Measurements from ENCODE around the gene HOGA1. TPM values are rescaled to one million over a fixed set of nuclear protein-coding genes. Genes with fewer than 3 reads are reported as not detected.
A peak's percentile ranks its signal among the peaks of the same experiment; 100 is the strongest.
"Not testable (repeated sequence)": the region's sequence is repeated elsewhere in the genome, so short reads cannot be mapped to it uniquely, and the experiment has no call there.

Gene HOGA1
- total RNA-seq, 2 experiments from 2014 or later: not detected

DNA sequence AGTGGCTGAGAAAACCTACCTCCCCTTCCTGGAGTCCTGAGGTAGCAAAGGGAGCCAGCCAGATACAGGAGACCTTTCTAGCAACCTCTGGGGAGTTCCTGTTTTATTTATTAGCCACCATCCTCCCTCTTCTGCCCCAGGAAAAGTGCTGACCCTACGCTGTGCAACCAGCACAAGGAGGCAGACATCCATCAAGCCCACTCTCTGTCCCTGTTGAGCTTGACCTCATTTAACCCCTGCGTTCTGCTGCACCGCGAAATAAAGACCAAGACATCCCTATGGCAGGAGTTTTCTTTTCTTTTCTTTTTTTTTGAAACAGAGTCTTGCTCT, 37.0 kb upstream of the HOGA1 start:
- Mint-ChIP-seq H3K36me3 (ENCODE audit: low read depth) (no peaks in the 10 kb centered on the region), H3K4me1 (peaks cover 16% of the 10 kb centered on the region), H3K27ac (no peak overlapping the region), H3K27me3 (no peaks in the 10 kb centered on the region), H3K4me3 (no peak overlapping the region), H3K9me3 (no peaks in the 10 kb centered on the region)
- ChIA-PET CTCF (interaction anchor here (1.0 to 1.2 kb wide), 2 partner anchors 13 to 87 kb away, joined by 3 to 4 read pairs; no protein-coding TSS in a partner anchor), POLR2A (no interaction called here)
- DNase-seq: no peak

DNA sequence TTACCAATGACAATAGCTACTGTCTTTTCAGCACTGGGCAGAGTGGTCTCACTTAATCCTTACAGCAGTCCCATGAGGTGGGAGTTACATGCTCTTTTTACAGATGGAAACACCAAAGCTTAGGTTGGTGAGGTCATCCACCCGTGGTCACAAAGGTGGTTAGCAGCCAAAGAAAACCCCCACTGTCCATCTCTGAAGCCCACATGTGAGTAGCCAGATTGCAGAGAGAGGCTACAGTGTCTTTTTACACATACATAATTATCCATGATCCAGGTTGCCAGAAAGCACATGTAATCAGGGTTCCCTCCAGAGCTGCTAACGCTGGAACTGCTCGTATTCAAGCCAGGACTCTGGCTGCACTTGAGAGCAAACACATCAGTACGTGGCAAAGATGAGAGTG, 36.2 kb upstream of the HOGA1 start:
- peaks cover 9% of the 10 kb centered on the region for H3K4me1 Mint-ChIP-seq
- ChIA-PET POLR2A (no interaction called here), CTCF (interaction anchor here (1.0 kb wide), 1 partner anchor 88 kb away, joined by 3 read pairs; no protein-coding TSS in a partner anchor)
- no peak overlapping the region for H3K27ac Mint-ChIP-seq
- H3K9me3 Mint-ChIP-seq: no peaks in the 10 kb centered on the region
- no peak overlapping the region for H3K4me3 Mint-ChIP-seq
- H3K27me3 Mint-ChIP-seq: no peaks in the 10 kb centered on the region
- no peaks in the 10 kb centered on the region for H3K36me3 Mint-ChIP-seq (ENCODE audit: low read depth)
- no peak for DNase-seq

DNA sequence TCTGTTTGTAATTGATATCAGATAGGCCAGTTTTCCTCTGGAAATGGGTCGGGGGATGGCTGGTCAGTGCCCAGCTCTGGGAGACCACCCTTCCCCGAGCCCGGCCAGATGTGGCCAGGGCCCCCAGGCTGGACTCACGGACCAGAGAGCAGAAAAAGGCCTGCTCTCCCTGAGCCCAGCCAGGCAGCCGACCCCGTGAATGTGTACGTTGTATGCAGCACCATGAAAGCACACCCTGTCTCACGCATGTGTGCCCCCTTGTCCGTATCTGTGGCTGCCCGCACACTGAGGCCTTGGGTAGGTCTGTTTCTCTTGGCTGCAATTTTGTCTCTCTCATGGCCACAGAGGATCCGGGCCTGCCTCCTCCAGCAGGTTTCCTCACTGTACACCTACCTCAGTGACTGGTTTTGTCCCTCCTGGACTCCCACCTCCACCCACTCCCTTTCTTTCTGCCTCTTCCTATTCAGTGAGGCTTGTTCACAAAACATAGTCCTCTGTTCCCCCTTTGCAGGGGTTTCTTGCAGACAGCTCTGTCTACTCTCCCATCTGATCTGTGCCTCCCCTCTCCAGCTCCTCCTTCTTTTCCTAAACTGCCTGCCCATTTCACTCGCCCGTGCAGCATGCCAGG, 35.2 kb upstream of the HOGA1 start:
- Mint-ChIP-seq H3K36me3 (ENCODE audit: low read depth) (no peaks in the 10 kb centered on the region), H3K27ac (no peak overlapping the region), H3K4me3 (no peak overlapping the region), H3K9me3 (no peaks in the 10 kb centered on the region), H3K27me3 (no peaks in the 10 kb centered on the region), H3K4me1 (peaks cover 2% of the 10 kb centered on the region)
- no peak for DNase-seq
- ChIA-PET POLR2A (no interaction called here), CTCF (interaction anchor here (1.0 to 2.2 kb wide), 2 partner anchors 10 to 14 kb away, joined by 3 to 5 read pairs; no protein-coding TSS in a partner anchor)

- CTCF ChIA-PET: interaction anchor here (2.2 to 6.0 kb wide), 2 partner anchors 11 to 15 kb away, joined by 5 to 53 read pairs; no protein-coding TSS in a partner anchor
- POLR2A ChIA-PET: no interaction called here
- H3K36me3 Mint-ChIP-seq (ENCODE audit: low read depth): no peaks in the 10 kb centered on the region
- no peak overlapping the region for H3K27ac Mint-ChIP-seq
- no peak for DNase-seq
- H3K4me3 Mint-ChIP-seq: no peak overlapping the region
- H3K9me3 Mint-ChIP-seq: no peaks in the 10 kb centered on the region
- H3K27me3 Mint-ChIP-seq: no peaks in the 10 kb centered on the region
- peaks cover 2% of the 10 kb centered on the region for H3K4me1 Mint-ChIP-seq
These were observed 34.4 kb upstream of the HOGA1 start for GRCh38 chr10:97549587-97550322.

DNA sequence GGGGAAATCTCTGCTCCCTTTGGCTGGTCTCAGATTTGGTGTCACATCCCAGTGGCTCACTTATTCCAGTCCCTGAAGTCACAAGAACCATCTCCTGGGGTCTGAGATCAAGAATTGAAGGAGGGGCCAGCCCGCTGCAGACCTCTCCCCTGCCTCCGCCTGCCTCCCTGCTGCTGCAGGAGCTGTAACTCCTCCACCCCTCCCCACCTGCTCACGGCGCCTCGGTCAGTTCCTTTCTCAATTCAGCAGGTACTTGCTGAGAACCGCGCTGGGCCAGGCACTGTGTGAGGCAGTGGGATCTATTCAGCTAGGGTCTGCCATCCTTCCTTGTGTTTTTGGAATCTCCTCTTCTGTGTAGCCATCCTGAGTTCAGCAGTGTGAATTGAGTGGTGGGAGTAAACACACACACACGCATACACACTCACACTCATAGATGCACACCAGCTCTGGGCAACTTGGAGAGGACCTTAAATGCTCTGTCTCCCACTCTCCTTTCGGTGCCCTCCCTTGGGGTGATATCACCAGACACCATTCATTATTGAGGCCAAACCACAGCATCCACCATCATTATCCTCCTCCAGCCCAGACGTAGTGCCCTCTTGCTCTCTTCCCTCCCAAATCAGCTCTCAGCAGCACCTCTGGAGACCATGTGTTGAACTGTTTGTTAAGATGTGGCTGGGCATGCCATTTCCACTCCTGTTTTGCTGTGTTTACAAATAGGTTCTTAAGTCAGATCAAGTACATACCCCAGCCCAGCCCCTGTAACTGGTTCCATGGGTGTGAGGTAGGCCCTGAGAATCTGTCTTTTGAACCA, 33.6 kb upstream of the HOGA1 start:
- POLR2A ChIA-PET: no interaction called here
- no peak overlapping the region for H3K27ac Mint-ChIP-seq
- H3K36me3 Mint-ChIP-seq (ENCODE audit: low read depth): no peaks in the 10 kb centered on the region
- CTCF ChIA-PET: interaction anchor here (2.2 to 6.0 kb wide), 2 partner anchors 12 to 16 kb away, joined by 5 to 53 read pairs; no protein-coding TSS in a partner anchor
- no peak overlapping the region for H3K4me3 Mint-ChIP-seq
- no peaks in the 10 kb centered on the region for H3K9me3 Mint-ChIP-seq
- no peaks in the 10 kb centered on the region for H3K27me3 Mint-ChIP-seq
- no peak for DNase-seq
- H3K4me1 Mint-ChIP-seq: peaks cover 2% of the 10 kb centered on the region

GRCh38 chr10:97551271-97551670, 32.9 kb upstream of the HOGA1 start:
- H3K27me3 Mint-ChIP-seq: no peaks in the 10 kb centered on the region
- ChIA-PET POLR2A (no interaction called here), CTCF (interaction anchor here (1.8 to 6.0 kb wide), 2 partner anchors 17 to 29 kb away, joined by 4 to 53 read pairs; no protein-coding TSS in a partner anchor)
- H3K4me3 Mint-ChIP-seq: no peak overlapping the region
- H3K4me1 Mint-ChIP-seq: peaks cover 2% of the 10 kb centered on the region
- no peak overlapping the region for H3K27ac Mint-ChIP-seq
- no peaks in the 10 kb centered on the region for H3K36me3 Mint-ChIP-seq (ENCODE audit: low read depth)
- no peak for DNase-seq
- no peaks in the 10 kb centered on the region for H3K9me3 Mint-ChIP-seq

DNA sequence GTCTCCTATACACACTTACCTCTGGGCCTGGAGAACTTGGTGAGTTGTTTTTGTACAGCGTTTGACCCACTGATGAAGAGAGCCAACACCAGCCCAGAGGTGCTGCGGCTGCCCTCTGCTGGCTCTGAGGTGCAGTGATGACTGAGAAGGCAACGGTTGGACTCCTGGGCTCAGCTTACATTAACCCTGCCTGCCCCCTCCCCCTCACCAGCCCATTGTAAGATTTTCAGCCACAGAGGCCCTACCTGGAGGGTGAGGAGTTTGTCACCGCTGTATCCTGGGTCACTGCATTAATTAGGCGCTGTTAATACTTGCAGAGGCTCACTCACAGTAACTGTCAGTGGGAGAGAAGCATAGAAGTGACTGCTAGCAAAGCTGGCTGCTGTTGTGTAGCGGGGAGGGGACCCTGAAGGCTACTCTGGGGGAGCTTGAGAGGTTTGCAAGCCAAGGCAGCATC, 30.6 kb upstream of the HOGA1 start:
- H3K9me3 Mint-ChIP-seq: no peaks in the 10 kb centered on the region
- POLR2A ChIA-PET: no interaction called here
- no peaks in the 10 kb centered on the region for H3K27me3 Mint-ChIP-seq
- peaks cover 2% of the 10 kb centered on the region for H3K4me1 Mint-ChIP-seq
- H3K36me3 Mint-ChIP-seq (ENCODE audit: low read depth): no peaks in the 10 kb centered on the region
- no peak overlapping the region for H3K27ac Mint-ChIP-seq
- DNase-seq: peak; percentile 66
- no peak overlapping the region for H3K4me3 Mint-ChIP-seq
- CTCF ChIA-PET: interaction anchor here (0.7 to 6.0 kb wide), 15 partner anchors 8 to 275 kb away, joined by 3 to 53 read pairs (median 5); partner anchors contain the start of genes ANKRD2, MMS19, RRP12 and UBTD1

GRCh38 chr10:97554336-97554735, 29.9 kb upstream of the HOGA1 start:
- POLR2A ChIA-PET; DNase-seq; H3K4me3 Mint-ChIP-seq; H3K27ac Mint-ChIP-seq; H3K27me3 Mint-ChIP-seq; H3K9me3 Mint-ChIP-seq; H3K36me3 Mint-ChIP-seq (ENCODE audit: low read depth); H3K4me1 Mint-ChIP-seq: not testable (repeated sequence)
- CTCF ChIA-PET: interaction anchor here (0.8 to 6.0 kb wide), 10 partner anchors 9 to 154 kb away, joined by 3 to 53 read pairs (median 6); partner anchors contain the start of genes ANKRD2, MMS19, RRP12 and UBTD1

- H3K36me3 Mint-ChIP-seq (ENCODE audit: low read depth); H3K4me3 Mint-ChIP-seq; H3K27me3 Mint-ChIP-seq; H3K9me3 Mint-ChIP-seq; POLR2A ChIA-PET; H3K27ac Mint-ChIP-seq; DNase-seq; H3K4me1 Mint-ChIP-seq: not testable (repeated sequence)
- CTCF ChIA-PET: interaction anchor here (1.8 to 6.0 kb wide), 3 partner anchors 15 to 56 kb away, joined by 6 to 53 read pairs (median 19); partner anchors contain the start of genes ANKRD2, MMS19 and UBTD1
These were observed 28.6 kb upstream of the HOGA1 start for GRCh38 chr10:97555541-97555940.

DNA sequence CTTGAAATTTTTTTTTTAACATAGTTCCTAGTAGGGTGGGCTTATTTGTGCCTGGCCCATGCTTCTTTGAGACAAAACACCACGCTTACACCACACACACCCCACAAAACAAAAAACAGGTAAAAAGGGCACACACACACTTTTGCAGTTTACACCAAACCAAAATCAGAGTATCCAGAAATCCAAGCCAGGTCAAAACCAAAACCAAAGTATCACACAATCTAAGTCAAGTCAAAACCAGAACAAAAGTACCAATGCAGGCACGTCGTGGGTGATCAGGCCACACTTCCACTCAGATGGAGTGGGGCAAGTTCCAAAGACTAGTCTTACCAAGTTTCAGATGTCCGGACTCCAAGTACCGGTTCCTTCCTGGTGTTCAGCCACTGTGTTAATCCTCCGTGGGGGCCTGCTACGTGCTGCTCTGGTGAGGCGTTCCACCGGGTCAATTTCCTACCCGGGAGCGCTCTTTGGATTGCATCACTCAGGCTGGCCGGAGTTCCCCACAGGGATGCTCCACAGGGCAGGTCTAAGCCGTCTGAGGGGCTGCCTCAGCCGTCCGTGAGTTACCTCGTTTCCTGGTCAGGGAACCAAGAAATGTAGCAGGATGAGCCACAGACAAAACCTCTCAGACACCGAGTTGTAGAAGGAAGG, 23.3 kb upstream of the HOGA1 start:
- H3K27me3 Mint-ChIP-seq; DNase-seq; H3K4me3 Mint-ChIP-seq; CTCF ChIA-PET; POLR2A ChIA-PET; H3K27ac Mint-ChIP-seq; H3K36me3 Mint-ChIP-seq (ENCODE audit: low read depth); H3K9me3 Mint-ChIP-seq: not testable (repeated sequence)
- peaks cover 12% of the 10 kb centered on the region for H3K4me1 Mint-ChIP-seq

DNA sequence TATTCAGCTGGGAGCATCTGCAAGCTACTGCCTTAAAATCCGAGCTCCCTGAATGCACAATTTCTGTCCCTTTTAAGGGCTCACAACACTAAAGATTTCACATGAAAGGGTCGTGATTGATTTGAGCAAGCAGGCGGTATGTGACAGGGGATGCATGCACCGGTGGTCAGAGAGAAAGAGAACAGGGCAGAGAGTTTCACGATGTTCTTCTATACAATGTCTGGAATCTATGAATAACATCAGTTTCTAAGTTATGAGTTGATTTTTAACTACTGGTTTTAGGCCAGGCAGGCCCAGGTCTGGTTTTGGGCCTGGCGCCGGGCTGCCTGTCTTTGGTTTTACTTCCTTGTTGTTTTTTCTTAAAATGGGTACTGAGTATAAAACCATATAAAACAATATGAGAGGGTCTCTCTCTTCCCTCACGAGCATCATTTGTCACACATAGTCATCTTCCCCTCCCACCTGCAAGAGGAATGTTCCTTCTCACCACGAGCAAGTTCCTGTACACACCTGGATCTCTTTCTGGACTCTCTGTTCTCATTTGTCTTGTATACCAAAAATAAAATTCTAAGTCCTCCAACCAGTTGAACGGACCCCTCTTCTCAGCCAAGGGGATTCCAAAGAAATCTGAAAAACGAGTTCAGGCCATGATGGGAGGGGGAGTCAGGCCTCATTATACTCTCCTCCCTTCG, 22.7 kb upstream of the HOGA1 start:
- POLR2A ChIA-PET; DNase-seq; H3K27ac Mint-ChIP-seq; H3K36me3 Mint-ChIP-seq (ENCODE audit: low read depth); CTCF ChIA-PET; H3K9me3 Mint-ChIP-seq; H3K4me3 Mint-ChIP-seq; H3K27me3 Mint-ChIP-seq: not testable (repeated sequence)
- peaks cover 14% of the 10 kb centered on the region for H3K4me1 Mint-ChIP-seq

DNA sequence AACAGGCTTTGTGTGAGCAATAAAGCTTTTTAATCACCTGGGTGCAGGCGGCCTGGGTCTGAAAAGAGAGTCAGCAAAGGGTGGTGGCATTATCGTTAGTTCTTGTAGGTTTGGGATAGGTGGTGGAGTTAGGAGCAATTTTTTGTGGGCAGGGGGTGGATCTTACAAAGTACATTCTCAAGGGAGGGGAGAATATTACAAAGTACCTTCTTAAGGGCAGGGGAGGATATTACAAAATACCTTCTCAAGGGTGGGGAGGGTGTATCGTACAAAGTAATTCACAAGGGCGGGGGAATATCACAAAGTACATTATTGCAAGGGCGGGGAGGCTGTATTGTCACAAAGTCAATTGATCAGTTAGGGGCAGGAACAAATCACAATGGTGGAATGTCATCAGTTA, 21.9 kb upstream of the HOGA1 start:
- not testable (repeated sequence) for H3K27ac Mint-ChIP-seq

More for the DNA sequence above, 21.9 kb upstream of the HOGA1 start:
- CTCF ChIA-PET; H3K27me3 Mint-ChIP-seq; DNase-seq; H3K4me3 Mint-ChIP-seq; H3K36me3 Mint-ChIP-seq (ENCODE audit: low read depth); H3K9me3 Mint-ChIP-seq; POLR2A ChIA-PET: not testable (repeated sequence)
- H3K4me1 Mint-ChIP-seq: peaks cover 15% of the 10 kb centered on the region
